GM12878 (cell line): ENCODE measurements around the gene ITM2C. TPM values are rescaled to one million over a fixed set of nuclear protein-coding genes. Genes with fewer than 3 reads are reported as not detected.

Experiments
- ATAC-seq: fragments of 200-7000 bp; cut with Tn5 transposase; 3 replicates; pipeline ENCODE4 v1.9.1; 2020; ENCODE audit warnings: mild to moderate bottlenecking, moderate library complexity
- BruUV-seq: library from RNA; stranded (reverse); fragments of 400-500 nt; replicated peaks from 2 replicates; lab custom pipeline; 2021; lab: Mats Ljungman, UMichigan
- CTCF ChIA-PET: fragments of 300-600 bp; sonication (Branson Sonifier 250); formaldehyde crosslinking; extraction: SDS; loops from one replicate; lab custom pipeline; 2021; ENCODE audit warnings: inconsistent platforms; lab: Yijun Ruan, JAX
- POLR2A ChIA-PET: fragments of 350-600 bp; formaldehyde crosslinking; extraction: SDS; loops from one replicate; lab custom pipeline; 2021; ENCODE audit warnings: inconsistent platforms; lab: Charles Lee
- RAD21 ChIA-PET: fragments of 300-600 bp; sonication (Branson Sonifier 250); formaldehyde crosslinking; loops from one replicate; lab custom pipeline; 2023; ENCODE audit warnings: antibody characterized with exemption; ENCODE audit not compliant: unreplicated experiment; lab: Charles Lee
- SMC1A ChIA-PET: fragments of 300-600 bp; sonication (Branson Sonifier 250); formaldehyde crosslinking; loops from one replicate; lab custom pipeline; 2023; ENCODE audit not compliant: unreplicated experiment, uncharacterized antibody; lab: Charles Lee
- DNase-seq: peaks from one replicate; pipeline ENCODE4 v3.0.0-alpha.2; 2011; ENCODE audit warnings: low read depth, low spot score
- FAIRE-seq: peaks from 3 replicates; lab custom pipeline; 2011; peaks lifted over from hg19 to GRCh38; lab: Jason Lieb, UNC
- H2AFZ ChIP-seq: 2 replicates; pipeline ENCODE4 v1.6.0; 2011; ENCODE audit warnings: low read depth, low read length, control low read depth; ENCODE audit not compliant: control insufficient read depth
- H3K27ac ChIP-seq: 2 replicates; pipeline ENCODE4 v1.5.1; 2011; ENCODE audit warnings: control low read depth; ENCODE audit not compliant: control insufficient read depth, insufficient read depth
- H3K27me3 ChIP-seq, 2 experiments: replicated peaks in 1 of 2; 2 replicates each; pipeline versions ENCODE4 v1.6.0 to v1.6.1; 2011; ENCODE audit warnings: low read length in 1 of 2; ENCODE audit not compliant: control insufficient read depth in 2 of 2, insufficient read depth in 2 of 2
- H3K36me3 ChIP-seq, 2 experiments: 2 replicates each; pipeline ENCODE4 v1.5.1; 2011; ENCODE audit warnings: low read length in 1 of 2; ENCODE audit not compliant: control insufficient read depth in 2 of 2, insufficient read depth in 2 of 2
- H3K4me1 ChIP-seq: 2 replicates; pipeline ENCODE4 v1.6.1; 2011; ENCODE audit warnings: mild to moderate bottlenecking, low read length, moderate library complexity, mixed read lengths; ENCODE audit not compliant: control insufficient read depth, insufficient read depth
- H3K4me2 ChIP-seq: 2 replicates; pipeline ENCODE4 v1.6.0; 2011; ENCODE audit warnings: control low read depth; ENCODE audit not compliant: control insufficient read depth, insufficient read depth
- H3K4me3 ChIP-seq: fragments of 200-600 bp; sonication (generic); 2 replicates; pipeline ENCODE4 v1.5.1; 2016
- H3K79me2 ChIP-seq: 2 replicates; pipeline ENCODE4 v1.6.0; 2011; ENCODE audit warnings: low read length; ENCODE audit not compliant: control insufficient read depth, insufficient read depth
- H3K9ac ChIP-seq: 2 replicates; pipeline ENCODE4 v1.8.0; 2011; ENCODE audit warnings: low read length, control low read depth, mixed read lengths; ENCODE audit not compliant: control insufficient read depth, insufficient read depth
- H3K9me3 ChIP-seq: replicated peaks from 3 replicates; pipeline ENCODE4 v1.5.1; 2011; ENCODE audit warnings: mild to moderate bottlenecking, low read length; ENCODE audit not compliant: control insufficient read depth, insufficient read depth
- H4K20me1 ChIP-seq: 2 replicates; pipeline ENCODE4 v1.6.0; 2011; ENCODE audit not compliant: control insufficient read depth, insufficient read depth
- BHLHE40 ChIP-seq, 2 experiments: fragments of 450-650 bp in 1 of 2; IDR thresholded peaks; 2 replicates each; pipeline ENCODE4 v1.6.1; 2011 to 2017; ENCODE audit warnings: low read depth in 2 of 2, borderline replicate concordance in 1 of 2, improper control_type of control experiment in 1 of 2, low read length in 1 of 2, mild to moderate bottlenecking in 1 of 2
- BMI1 ChIP-seq: fragments of 450-650 bp; IDR thresholded peaks from 2 replicates; pipeline ENCODE4 v1.6.1; 2016; ENCODE audit warnings: mild to moderate bottlenecking, moderate library complexity, borderline replicate concordance
- BRCA1 ChIP-seq: IDR thresholded peaks from 2 replicates; pipeline ENCODE4 v1.6.1; 2011; ENCODE audit warnings: low read depth, low read length, improper control_type of control experiment
- CREM ChIP-seq: IDR thresholded peaks from 2 replicates; pipeline ENCODE4 v1.6.1; 2014; ENCODE audit warnings: antibody characterized with exemption, low read depth
- EGR1 ChIP-seq, 2 experiments: IDR thresholded peaks; 1 replicate in 1 of 2; 2 replicates in 1 of 2; pipeline ENCODE4 v1.6.1; 2011 to 2012; ENCODE audit warnings: low read depth in 2 of 2, low read length in 2 of 2, borderline replicate concordance in 1 of 2, mild to moderate bottlenecking in 1 of 2, moderate library complexity in 1 of 2
- JUND ChIP-seq: IDR thresholded peaks from 2 replicates; pipeline ENCODE4 v1.6.1; 2012; ENCODE audit warnings: low read depth, mild to moderate bottlenecking, low read length, improper control_type of control experiment, moderate library complexity
- MTA3 ChIP-seq: IDR thresholded peaks from 2 replicates; pipeline ENCODE4 v1.6.1; 2012; ENCODE audit warnings: low read length, inconsistent platforms, borderline replicate concordance
- NFIC ChIP-seq: IDR thresholded peaks from 2 replicates; pipeline ENCODE4 v1.6.1; 2012; ENCODE audit warnings: low read depth, mild to moderate bottlenecking, inconsistent platforms, low read length, moderate library complexity
- POU2F2 ChIP-seq: IDR thresholded peaks from 3 replicates; pipeline ENCODE4 v1.6.1; 2011; ENCODE audit warnings: low read depth, mild to moderate bottlenecking, low read length, borderline replicate concordance
- SMARCA5 ChIP-seq: fragments of 450-650 bp; IDR thresholded peaks from 2 replicates; pipeline ENCODE4 v1.6.1; 2017; ENCODE audit warnings: mild to moderate bottlenecking
- SUZ12 ChIP-seq: fragments of 200-600 bp; sonication (generic); IDR thresholded peaks from one replicate; pipeline ENCODE4 v1.6.1; 2018; ENCODE audit warnings: antibody characterized with exemption, mild to moderate bottlenecking; ENCODE audit not compliant: unreplicated experiment
- TARDBP ChIP-seq: IDR thresholded peaks from 2 replicates; pipeline ENCODE4 v1.6.1; 2016; ENCODE audit warnings: borderline replicate concordance
- YBX1 ChIP-seq: fragments of 450-650 bp; IDR thresholded peaks from 2 replicates; pipeline ENCODE4 v1.6.1; 2016; ENCODE audit warnings: antibody characterized with exemption
- YY1 ChIP-seq: IDR thresholded peaks from 2 replicates; pipeline ENCODE4 v1.6.1; 2011; ENCODE audit warnings: low read depth, mild to moderate bottlenecking, low read length
- ZNF207 ChIP-seq: fragments of 450-650 bp; IDR thresholded peaks from 2 replicates; pipeline ENCODE4 v1.6.1; 2014; ENCODE audit warnings: antibody characterized with exemption, mild to moderate bottlenecking, borderline replicate concordance
- ZNF384 ChIP-seq: IDR thresholded peaks from 2 replicates; pipeline ENCODE4 v1.6.1; 2012; ENCODE audit warnings: low read depth, mild to moderate bottlenecking, low read length, improper control_type of control experiment, borderline replicate concordance
- WGBS: methylation state at CpG from one replicate; pipeline ENCODE4 v1.1.6; 2016; ENCODE audit warnings: low lambda C conversion rate; ENCODE audit not compliant: insufficient replicate concordance, insufficient coverage; ENCODE audit errors: missing lambda C conversion rate; 5-methylcytosine and 5-hydroxymethylcytosine counted together
- in situ Hi-C: fragments of 300-500 bp; cut with MboI; formaldehyde crosslinking; loops from 9 replicates; pipeline ENCODE4 v1.14.3; 2018; ENCODE audit warnings: mixed read lengths
- intact Hi-C: fragments of 100-400 bp; cut with micrococcal nuclease; formaldehyde crosslinking; loops from one replicate; pipeline ENCODE4 v1.14.2; 2022; ENCODE audit not compliant: unreplicated experiment
- polyA plus RNA-seq, 11 experiments: library from polyadenylated mRNA; depleted of rRNA in 4 of 11; unstranded in 6 of 11; stranded (reverse) in 5 of 11; fragments of >200 nt; fragmentation: Nextera tagmentation in 4 of 11; fragmentation: Illumina TruSeq in 1 of 11; extraction: Ambion mirVana in 4 of 11; extraction: Trizol in 1 of 11; gene quantifications; 1 replicate in 1 of 11; 2 replicates in 10 of 11; pipeline versions ENCODE4 v1.2.1 to v1.2.3, GENCODE V29; 2011 to 2016; ENCODE audit warnings: inconsistent platforms in 2 of 11, missing spikeins in 2 of 11, low read depth in 1 of 11
- total RNA-seq, 4 experiments: library from RNA; depleted of rRNA in 3 of 4; stranded (reverse); fragments of >200 nt in 3 of 4; fragmentation: Illumina TruSeq in 1 of 4; extraction: Trizol in 1 of 4; gene quantifications; 2 replicates each; pipeline versions ENCODE4 v1.2.1 to v1.2.3, GENCODE V29; 2013 to 2021

Gene ITM2C
- total and polyA plus RNA-seq, 10 of the 15 experiments (the other 5 are each of a cell fraction or from before 2014, with no cell fraction given), result 5.4 to 195 (median 149) TPM

GRCh38 chr2:230890646-230891045, 25.9 kb downstream of the ITM2C start (continued):
- TF ChIP-seq SUZ12 (no peak), POU2F2 (no peak), YY1 (no peak), YBX1 (no peak), TARDBP (no peak), MTA3 (no peak), BRCA1 (no peak), ZNF207 (no peak), BHLHE40 (IDR thresholded peaks at IDR 0.05; ENCODE audit: borderline replicate concordance in 1 of 2, low read depth in 2 of 2, low read length in 1 of 2) (no peak)

DNA sequence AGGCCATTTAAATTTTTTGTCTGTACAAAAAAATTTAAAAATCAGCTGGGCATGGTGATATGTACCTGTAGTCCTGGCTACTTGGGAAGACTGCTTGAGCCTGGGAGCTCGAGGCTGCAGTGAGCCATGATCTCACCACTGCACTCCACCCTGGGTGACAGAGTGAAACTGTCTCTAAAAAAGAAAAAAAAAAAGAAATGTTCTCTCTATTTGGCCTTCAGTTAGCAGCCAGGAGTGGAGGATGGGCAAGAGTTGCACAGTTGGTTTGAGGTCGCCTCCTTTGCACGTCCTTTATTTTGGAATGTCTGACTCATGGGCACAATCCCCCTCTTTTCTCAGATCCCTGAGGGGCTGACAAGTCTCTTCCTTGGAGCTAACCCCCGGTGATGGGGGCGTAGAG, 26.3 kb downstream of the ITM2C start:
- in situ Hi-C loops, result no loop called here
- no peak for ATAC-seq

More for the DNA sequence above, 26.3 kb downstream of the ITM2C start:
- RAD21 ChIA-PET, result interaction anchor here (1.4 kb wide), 1 partner anchor 93 kb away, joined by 3 read pairs; no protein-coding TSS in a partner anchor
- Histone ChIP-seq H3K36me3 (no peaks in the 10 kb centered on the region), H3K4me1 (peaks cover 40% of the 10 kb centered on the region), H3K9me3 (peaks cover 1% of the 10 kb centered on the region; the same call in 2 of the 3 replicates), H3K4me2 (peak overlapping the region; percentile 53; the same call in 1 of the 2 replicates)
- DNase-seq (no peak), FAIRE-seq (no peak)
- WGBS, result 78% methylated on average over 5 of the region's 5 CpGs
- TF ChIP-seq BMI1, result no peak
- TF ChIP-seq EGR1 (IDR thresholded peaks at IDR 0.05; ENCODE audit: borderline replicate concordance in 1 of 2, low read depth in 2 of 2, low read length in 2 of 2), result no peak
- no peak for TF ChIP-seq JUND
- no peak for TF ChIP-seq CREM
- TF ChIP-seq SMARCA5, result no peak
- no peak for TF ChIP-seq ZNF384
- TF ChIP-seq NFIC, result no peak
- TF ChIP-seq, all 136 proteins: peak for 0
- Histone ChIP-seq H3K9ac (no peak overlapping the region), H3K4me3 (no peak overlapping the region), H2AFZ (no peak overlapping the region), H4K20me1 (no peaks in the 10 kb centered on the region), H3K79me2 (no peaks in the 10 kb centered on the region), H3K27me3 (no peaks in the 10 kb centered on the region), H3K27ac (no peak overlapping the region)
- intact Hi-C loops, result no loop called here
- ChIA-PET SMC1A (interaction anchor here (1.2 to 1.5 kb wide), 3 partner anchors 18 to 101 kb away, joined by 3 to 6 read pairs (median 3); no protein-coding TSS in a partner anchor), CTCF (interaction anchor here (1.0 to 1.1 kb wide), 3 partner anchors 11 to 42 kb away, joined by 3 to 4 read pairs (median 3); no protein-coding TSS in a partner anchor), POLR2A (no interaction called here)
- BruUV-seq, result no TSS peak
